Activated CD8-positive, alpha-beta memory T cell treated with anti-CD3 and anti-CD28 coated beads, Interleukin-2, amount 50 U/mL, for 1 hour (primary cell): ENCODE results near the gene SLX4.

Source experiments
- DNase-seq: peaks from one replicate; pipeline ENCODE4 v3.0.0-alpha.2; 2020; ENCODE audit errors: extremely low read depth

Gene SLX4

GRCh38 chr16:3553138-3553923 is 58.1 kb downstream of the SLX4 start:
- no peak for DNase-seq

- no peak for DNase-seq
Measured at GRCh38 chr16:3550851-3551847, 60.3 kb downstream of the SLX4 start.

- DNase-seq: no peak
Measured at GRCh38 chr16:3549906-3550305, 61.5 kb downstream of the SLX4 start.

GRCh38 chr16:3548859-3549258 is 62.5 kb downstream of the SLX4 start:
- DNase-seq: no peak

GRCh38 chr16:3548445-3548844 is 63.0 kb downstream of the SLX4 start:
- no peak for DNase-seq

- no peak for DNase-seq
Measured at GRCh38 chr16:3546986-3547682, 64.3 kb downstream of the SLX4 start.

GRCh38 chr16:3542601-3543373 is 68.6 kb downstream of the SLX4 start:
- no peak for DNase-seq

GRCh38 chr16:3541527-3542155 is 69.8 kb downstream of the SLX4 start:
- no peak for DNase-seq

- no peak for DNase-seq
Measured at GRCh38 chr16:3538222-3538621, 73.2 kb downstream of the SLX4 start.

- no peak for DNase-seq
Measured at GRCh38 chr16:3536851-3537250, 74.6 kb downstream of the SLX4 start.

GRCh38 chr16:3536271-3536731 is 75.1 kb downstream of the SLX4 start:
- DNase-seq: no peak

- no peak for DNase-seq
Measured at GRCh38 chr16:3534126-3534525, 77.3 kb downstream of the SLX4 start.

GRCh38 chr16:3532741-3533140 is 78.7 kb downstream of the SLX4 start:
- no peak for DNase-seq
